PC-9 (cell line): ENCODE measurements around the gene GPD1. TPM values are rescaled to one million over a fixed set of nuclear protein-coding genes. Genes with fewer than 3 reads are reported as not detected.
A peak's percentile ranks its signal among the peaks of the same experiment; 100 is the strongest.

Experiments
- BruUV-seq: library from RNA; stranded (reverse); fragments of 400-500 nt; replicated peaks from 2 replicates; lab custom pipeline; 2021; lab: Mats Ljungman, UMichigan
- CTCF ChIA-PET: fragments of 300-600 bp; sonication (Branson Sonifier 250); formaldehyde crosslinking; loops from one replicate; lab custom pipeline; 2022; ENCODE audit warnings: antibody characterized with exemption; lab: Charles Lee
- POLR2A ChIA-PET: fragments of 300-600 bp; sonication (Branson Sonifier 250); formaldehyde crosslinking; loops from one replicate; lab custom pipeline; 2022; ENCODE audit warnings: antibody characterized with exemption; ENCODE audit not compliant: unreplicated experiment; lab: Charles Lee
- DNase-seq, 2 experiments: peaks; one replicate each; pipeline versions ENCODE4 v3.0.0 to v3.0.0-alpha.2; 2015 to 2022; ENCODE audit warnings: mixed read lengths in 1 of 2
- H2AFZ ChIP-seq: fragments of 200-600 bp; sonication (generic); 2 replicates; pipeline ENCODE4 v1.8.1; 2017; ENCODE audit warnings: antibody characterized with exemption
- H3F3A ChIP-seq: fragments of 200-600 bp; sonication (generic); 2 replicates; pipeline ENCODE4 v1.8.1; 2017; ENCODE audit warnings: antibody characterized with exemption, mild to moderate bottlenecking, low read depth; ENCODE audit not compliant: insufficient read depth
- H3K27ac ChIP-seq: fragments of 200-600 bp; sonication (generic); 2 replicates; pipeline ENCODE4 v1.6.1; 2016; ENCODE audit warnings: mixed run types
- H3K27me3 ChIP-seq: fragments of 200-600 bp; sonication (generic); 2 replicates; pipeline ENCODE4 v1.6.1; 2016; ENCODE audit warnings: low read depth, mixed run types; ENCODE audit not compliant: insufficient read depth
- H3K36me3 ChIP-seq: fragments of 200-600 bp; sonication (generic); 2 replicates; pipeline ENCODE4 v1.6.1; 2016; ENCODE audit warnings: low read depth, mixed run types
- H3K4me1 ChIP-seq: fragments of 200-600 bp; sonication (generic); replicated peaks from 2 replicates; pipeline ENCODE4 v1.6.1; 2016; ENCODE audit warnings: mixed run types; ENCODE audit not compliant: insufficient read depth
- H3K4me2 ChIP-seq: fragments of 200-600 bp; sonication (generic); 2 replicates; pipeline ENCODE4 v1.6.1; 2017; ENCODE audit warnings: mixed run types
- H3K4me3 ChIP-seq: fragments of 200-600 bp; sonication (generic); 2 replicates; pipeline ENCODE4 v1.6.1; 2016; ENCODE audit warnings: mixed run types
- H3K79me2 ChIP-seq: fragments of 200-600 bp; sonication (generic); 2 replicates; pipeline ENCODE4 v1.6.1; 2017; ENCODE audit warnings: low read depth, mixed run types
- H3K9me2 ChIP-seq: fragments of 200-600 bp; sonication (generic); 2 replicates; pipeline ENCODE4 v1.8.1; 2017; ENCODE audit warnings: mild to moderate bottlenecking; ENCODE audit not compliant: insufficient read depth
- H3K9me3 ChIP-seq: fragments of 200-600 bp; sonication (generic); 2 replicates; pipeline ENCODE4 v1.8.1; 2016; ENCODE audit warnings: low read depth; ENCODE audit not compliant: insufficient read depth
- H4K20me1 ChIP-seq: fragments of 200-600 bp; sonication (generic); 2 replicates; pipeline ENCODE4 v1.8.1; 2017; ENCODE audit not compliant: insufficient read depth
- CTCF ChIP-seq: fragments of 200-600 bp; sonication (generic); conservative IDR thresholded peaks from 2 replicates; pipeline ENCODE4 v1.6.1; 2017; ENCODE audit warnings: mixed run types, antibody characterized with exemption, mild to moderate bottlenecking, moderate library complexity
- EZH2 ChIP-seq: fragments of 200-600 bp; sonication (generic); IDR thresholded peaks from 2 replicates; pipeline ENCODE4 v1.8.0; 2017; ENCODE audit warnings: antibody characterized with exemption, low read depth
- intact Hi-C: fragments of 100-400 bp; cut with micrococcal nuclease; formaldehyde crosslinking; loops from one replicate; pipeline ENCODE4 v1.10.0; 2022; ENCODE audit not compliant: unreplicated experiment
- total RNA-seq: library from RNA; stranded (reverse); gene quantifications from 2 replicates; pipeline ENCODE4 v1.2.3, GENCODE V29; 2021

The GPD1 gene
- total RNA-seq, 1 experiment from 2014 or later, result 0.24 TPM

- Histone ChIP-seq H4K20me1 (no peaks in the 10 kb centered on the region; the same call in 1 of the 2 replicates), H3K9me2 (no peaks in the 10 kb centered on the region), H3F3A (peaks cover 28% of the 10 kb centered on the region), H3K4me1 (peaks cover 32% of the 10 kb centered on the region), H3K27me3 (no peaks in the 10 kb centered on the region), H3K36me3 (peaks cover 19% of the 10 kb centered on the region), H3K27ac (no peak overlapping the region), H3K4me3 (no peak overlapping the region), H2AFZ (no peak overlapping the region), H3K4me2 (no peak overlapping the region), H3K9me3 (no peaks in the 10 kb centered on the region), H3K79me2 (peaks cover 12% of the 10 kb centered on the region)
- TF ChIP-seq CTCF, result no peak
- TF ChIP-seq EZH2, result no peak
- ChIA-PET CTCF (interaction anchor here (0.6 to 1.7 kb wide), 3 partner anchors 17 to 996 kb away, joined by 3 to 5 read pairs (median 4); partner anchors contain the start of genes COX14 and GPD1), POLR2A (no interaction called here)
- BruUV-seq, result no TSS peak
- intact Hi-C loops, result loop anchor here (10.0 kb wide), 1 partner anchor 318 kb away; the partner anchor contains the start of gene LARP4
- no peak for DNase-seq
Measured at GRCh38 chr12:50087151-50087550, 16.7 kb upstream of the GPD1 start.

DNA sequence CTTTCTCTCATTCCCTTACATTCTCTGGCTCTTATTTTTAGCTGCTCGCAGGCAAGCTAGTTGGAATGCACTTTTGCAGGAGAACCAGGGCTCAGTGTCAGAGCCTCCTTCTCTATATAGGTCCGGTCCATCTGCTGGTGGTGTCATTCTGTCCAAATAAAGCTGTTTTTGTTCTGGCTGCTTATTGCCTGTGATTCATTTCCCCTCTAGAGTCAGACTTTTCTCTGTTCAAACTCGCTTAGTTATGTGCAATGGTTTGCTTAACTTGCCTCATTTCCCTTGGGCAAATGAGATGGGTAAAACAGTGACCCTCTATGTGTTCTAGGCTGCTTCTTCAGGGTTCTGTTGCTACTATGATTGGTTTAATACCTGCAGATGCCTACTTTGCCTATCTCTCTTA is 15.8 kb upstream of the GPD1 start:
- ChIA-PET POLR2A (interaction anchor here (0.6 kb wide), 1 partner anchor 268 kb away, joined by 24 read pairs; no protein-coding TSS in a partner anchor), CTCF (interaction anchor here (0.6 to 1.7 kb wide), 4 partner anchors 16 to 995 kb away, joined by 3 to 5 read pairs (median 4); partner anchors contain the start of genes COX14 and GPD1)
- no peaks in the 10 kb centered on the region; the same call in 1 of the 2 replicates for H4K20me1 ChIP-seq
- peaks cover 32% of the 10 kb centered on the region for H3K4me1 ChIP-seq
- peak overlapping the region; percentile 21; the same call in 1 of the 2 replicates for H3K4me2 ChIP-seq
- no peaks in the 10 kb centered on the region for H3K27me3 ChIP-seq
- H3K4me3 ChIP-seq, result no peak overlapping the region
- no peak for TF ChIP-seq CTCF
- no peak for TF ChIP-seq EZH2
- no TSS peak for BruUV-seq
- H3K27ac ChIP-seq, result peak overlapping the region; percentile 0; the same call in 1 of the 2 replicates
- intact Hi-C loops, result loop anchor here (1.0 to 10.0 kb wide), 3 partner anchors 87 to 317 kb away; partner anchors contain the start of gene LARP4
- no peak for DNase-seq
- no peak overlapping the region for H2AFZ ChIP-seq
- H3K36me3 ChIP-seq, result peaks cover 19% of the 10 kb centered on the region
- peaks cover 28% of the 10 kb centered on the region for H3F3A ChIP-seq
- H3K9me3 ChIP-seq, result no peaks in the 10 kb centered on the region
- peaks cover 12% of the 10 kb centered on the region for H3K79me2 ChIP-seq
- no peaks in the 10 kb centered on the region for H3K9me2 ChIP-seq

DNA sequence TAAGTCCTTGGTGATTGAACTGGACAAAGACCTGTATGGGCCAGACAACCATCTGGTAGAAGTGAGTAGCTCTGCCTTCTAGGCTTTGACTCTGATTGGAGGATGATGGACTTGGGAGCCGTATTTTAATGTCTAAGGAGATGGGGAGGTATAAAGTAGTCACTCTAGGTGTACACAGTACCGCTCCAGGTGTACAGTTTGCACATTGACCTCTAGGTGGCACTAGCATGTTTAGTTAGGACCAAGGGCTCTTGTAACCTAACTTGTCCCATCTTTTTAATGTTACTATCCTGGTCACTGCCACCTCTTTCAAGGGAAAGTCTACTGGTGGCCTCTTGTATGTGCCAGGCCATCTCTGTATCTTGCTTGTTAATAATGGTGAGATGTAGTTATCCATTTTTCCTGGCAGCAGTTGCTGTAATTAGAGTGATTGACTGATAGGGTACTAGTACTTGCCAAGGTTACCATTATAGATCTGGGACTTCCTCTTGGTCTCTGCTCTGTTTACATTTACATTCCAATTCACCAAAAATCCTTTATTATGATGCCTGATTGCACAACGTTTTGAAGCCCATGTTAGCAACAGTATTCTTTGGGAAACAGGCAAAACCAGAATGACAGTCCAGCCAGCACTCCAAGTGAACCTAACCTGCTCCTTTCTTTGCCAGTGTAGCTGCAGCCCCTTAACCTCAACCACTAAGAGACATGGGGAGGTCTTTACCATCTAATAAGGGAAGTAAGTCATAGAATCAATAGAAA is 15.1 kb upstream of the GPD1 start:
- H3K4me2 ChIP-seq, result peak overlapping the region; percentile 29; the same call in 1 of the 2 replicates

More for the DNA sequence above, 15.1 kb upstream of the GPD1 start:
- CTCF ChIA-PET, result interaction anchor here (0.6 to 1.5 kb wide), 4 partner anchors 21 to 1016 kb away, joined by 3 to 6 read pairs (median 4); no protein-coding TSS in a partner anchor
- Histone ChIP-seq H3F3A (peaks cover 28% of the 10 kb centered on the region), H3K27ac (peak overlapping the region; percentile 0; the same call in 1 of the 2 replicates), H3K9me2 (no peaks in the 10 kb centered on the region), H3K27me3 (no peaks in the 10 kb centered on the region), H3K79me2 (peaks cover 12% of the 10 kb centered on the region), H2AFZ (no peak overlapping the region), H3K4me3 (no peak overlapping the region), H4K20me1 (no peaks in the 10 kb centered on the region; the same call in 1 of the 2 replicates), H3K9me3 (no peaks in the 10 kb centered on the region), H3K4me1 (peaks cover 26% of the 10 kb centered on the region), H3K36me3 (peaks cover 19% of the 10 kb centered on the region)
- BruUV-seq, result no TSS peak
- DNase-seq, result peak; percentile 50 to 77
- POLR2A ChIA-PET, result no interaction called here
- TF ChIP-seq CTCF, result peak; percentile 87
- no peak for TF ChIP-seq EZH2
- intact Hi-C loops, result loop anchor here (1.0 to 10.0 kb wide), 3 partner anchors 87 to 316 kb away; partner anchors contain the start of gene LARP4
